ENCODE results near the gene GPRASP2. TPM values are rescaled to one million over a fixed set of nuclear protein-coding genes. Genes with fewer than 3 reads are reported as not detected.

The GPRASP2 gene
- total and polyA plus RNA-seq, 9 of the 15 experiments (the other 6 are each of a cell fraction or from before 2014, with no cell fraction given) = 1.2 to 3.3 (median 2.1) TPM

DNA sequence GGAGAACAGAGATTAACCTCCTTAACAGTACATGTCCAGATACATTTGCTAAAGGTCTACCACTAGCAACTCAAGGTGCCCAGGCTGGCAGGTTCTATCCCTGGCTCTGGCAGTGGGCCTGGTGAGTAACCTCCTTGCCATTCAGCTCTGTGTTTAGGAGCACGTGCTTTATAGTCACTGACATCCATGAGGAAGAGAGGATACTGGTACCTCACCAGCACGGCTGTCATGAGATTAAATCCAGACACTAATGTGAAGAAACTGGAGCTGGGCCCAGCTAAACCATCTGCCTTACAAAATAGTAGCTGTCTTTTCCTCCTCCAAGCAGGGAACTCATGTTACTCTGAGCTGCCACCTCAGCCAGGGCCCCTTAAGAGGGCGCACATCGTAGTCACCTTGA is 53.6 kb downstream of the GPRASP2 start:
- no peaks in the 10 kb centered on the region for H3K36me3 ChIP-seq (ENCODE audit: control insufficient read depth, insufficient read depth, low read length)
- H3K27me3 ChIP-seq (ENCODE audit: control insufficient read depth in 2 of 2, insufficient read depth in 2 of 2, low read length in 2 of 2) = no peaks in the 10 kb centered on the region
- no peaks in the 10 kb centered on the region for H4K20me1 ChIP-seq (replicated peaks; ENCODE audit: control insufficient read depth, insufficient read depth, low read length)
- H3K27ac ChIP-seq (ENCODE audit: extremely low read depth, low read depth, low read length) = no peak overlapping the region
- no peaks in the 10 kb centered on the region for H3K9me1 ChIP-seq (ENCODE audit: control insufficient read depth, insufficient read depth, low read length)
- no peak overlapping the region for H2AFZ ChIP-seq (ENCODE audit: low read depth, low read length)
- CTCF ChIA-PET (ENCODE audit: low intra/inter-chr PET ratio) = no interaction called here
- no peaks in the 10 kb centered on the region; a peak in 1 of 5 replicates for H3K4me1 ChIP-seq (replicated peaks in 1 of 2; ENCODE audit: control insufficient read depth in 2 of 2, insufficient read depth in 2 of 2, low read length in 2 of 2)
- 22% methylated on average over 3 of the region's 4 CpGs for WGBS (ENCODE audit: insufficient coverage, low coverage, missing lambda C conversion rate)
- no peak overlapping the region for H3K4me3 ChIP-seq
- DNase-seq (ENCODE audit: extremely low read depth in 1 of 4, low spot score in 3 of 4) = no peak
- no peak for FAIRE-seq
- intact Hi-C loops (cut with micrococcal nuclease) (no loop called here), in situ Hi-C loops (cut with MboI) (no loop called here)
- ATAC-seq = no peak
- TF ChIP-seq CBX1 (IDR thresholded peaks at IDR 0.05; ENCODE audit: low read depth) = no peak
- no peak for TF ChIP-seq GATAD2B (IDR thresholded peaks at IDR 0.05; ENCODE audit: borderline replicate concordance)
- no peak for TF ChIP-seq CSDE1 (IDR thresholded peaks at IDR 0.05)
- no peak for TF ChIP-seq XRCC3 (IDR thresholded peaks at IDR 0.05)
- no peak for TF ChIP-seq U2AF1 (optimal IDR thresholded peaks at IDR 0.05; ENCODE audit: low read depth, low read length)
- no peak for TF ChIP-seq L3MBTL2 (IDR thresholded peaks at IDR 0.05)
- TF ChIP-seq HNRNPH1 (optimal IDR thresholded peaks at IDR 0.05; ENCODE audit: low read depth, low read length) = no peak
- TF ChIP-seq SIX5 (IDR thresholded peaks at IDR 0.05; ENCODE audit: borderline replicate concordance in 1 of 2, insufficient read depth in 1 of 2, low read depth in 1 of 2, low read length in 2 of 2) = no peak
- no peak for TF ChIP-seq ZNF766 (CRISPR knock-in tag; conservative IDR thresholded peaks at IDR 0.05)
- TF ChIP-seq HES1 (IDR thresholded peaks at IDR 0.05; ENCODE audit: low read depth) = no peak
- no peak for TF ChIP-seq HSF4 (CRISPR knock-in tag; IDR thresholded peaks at IDR 0.05; ENCODE audit: borderline replicate concordance)
- no peak for TF ChIP-seq ZKSCAN1 (IDR thresholded peaks at IDR 0.05; ENCODE audit: low read depth, low read length)
- BruUV-seq (replicated peaks) = no TSS peak
- peaks cover 18% of the 10 kb centered on the region for H3K79me2 ChIP-seq (ENCODE audit: control insufficient read depth, insufficient read depth, low read length)
- no peak overlapping the region for H3K4me2 ChIP-seq (ENCODE audit: insufficient read depth, low read length)
- no peaks in the 10 kb centered on the region for H3K9me3 ChIP-seq (replicated peaks; ENCODE audit: control insufficient read depth, insufficient read depth, low read depth, low read length)
- POLR2A ChIA-PET = interaction anchor here (0.9 kb wide), 1 partner anchor 24 kb away, joined by 3 read pairs; no protein-coding TSS in a partner anchor
- no peak overlapping the region for H3K9ac ChIP-seq (ENCODE audit: insufficient read depth in 1 of 2, low read depth in 2 of 2, low read length in 2 of 2)
